ENCODE measurements around the gene SUPT20HL1.

The SUPT20HL1 gene

DNA sequence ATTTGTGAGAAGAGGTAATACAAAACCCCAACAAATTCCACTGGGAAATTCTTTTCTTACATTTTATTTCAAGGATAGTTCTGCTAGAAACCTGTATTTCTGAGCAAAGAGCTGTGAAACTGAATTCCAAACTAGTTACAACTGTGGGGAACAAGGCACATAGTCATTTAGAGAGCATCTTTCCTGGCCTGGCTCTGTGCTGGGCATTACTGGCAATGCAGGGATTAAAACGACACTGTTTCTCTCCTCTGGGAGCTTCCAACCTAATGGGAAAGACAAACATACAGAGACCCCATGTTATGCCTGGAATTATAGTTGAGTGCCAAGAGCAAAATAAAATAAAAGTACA lies 36.5 kb downstream of the SUPT20HL1 start:
- peak; percentile 57 for DNase-seq

DNA sequence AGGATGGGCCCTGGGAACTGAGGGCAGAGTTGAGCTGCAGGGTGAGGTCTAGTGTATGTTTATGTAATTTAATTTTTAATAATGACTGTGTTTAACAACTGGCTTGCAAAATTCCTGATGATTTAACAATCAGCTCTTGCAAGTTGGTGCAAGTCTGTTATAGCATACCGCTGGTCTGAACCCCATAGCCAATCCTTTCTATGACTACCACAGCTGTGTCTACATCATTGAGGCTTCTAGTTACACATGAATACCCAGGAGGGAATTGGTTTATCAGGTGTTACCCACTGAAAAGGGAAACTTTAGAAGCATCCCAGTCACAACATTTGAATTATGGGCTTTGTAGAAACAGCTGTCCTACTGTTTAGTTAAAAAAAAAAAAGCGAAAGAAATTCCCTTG lies 38.3 kb downstream of the SUPT20HL1 start:
- no peak for DNase-seq

DNA sequence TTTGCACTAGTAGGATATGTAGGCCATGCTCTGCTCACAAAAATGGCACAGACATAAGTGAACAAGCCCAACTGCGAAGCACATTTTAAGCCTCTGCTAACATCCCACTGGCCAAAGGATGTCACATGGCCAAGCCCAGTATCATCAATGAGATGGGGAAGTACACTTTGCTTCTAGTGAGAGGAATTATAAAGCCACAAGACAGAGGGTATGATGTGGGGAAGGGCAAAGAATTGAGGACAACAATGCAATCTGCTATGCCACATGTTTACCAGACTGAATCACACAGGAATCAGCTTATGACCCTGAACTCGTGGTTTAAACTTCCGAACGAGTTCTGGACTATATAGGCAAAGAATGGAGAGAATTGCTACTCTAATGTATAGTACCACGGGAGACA lies 39.1 kb downstream of the SUPT20HL1 start:
- DNase-seq: no peak

DNA sequence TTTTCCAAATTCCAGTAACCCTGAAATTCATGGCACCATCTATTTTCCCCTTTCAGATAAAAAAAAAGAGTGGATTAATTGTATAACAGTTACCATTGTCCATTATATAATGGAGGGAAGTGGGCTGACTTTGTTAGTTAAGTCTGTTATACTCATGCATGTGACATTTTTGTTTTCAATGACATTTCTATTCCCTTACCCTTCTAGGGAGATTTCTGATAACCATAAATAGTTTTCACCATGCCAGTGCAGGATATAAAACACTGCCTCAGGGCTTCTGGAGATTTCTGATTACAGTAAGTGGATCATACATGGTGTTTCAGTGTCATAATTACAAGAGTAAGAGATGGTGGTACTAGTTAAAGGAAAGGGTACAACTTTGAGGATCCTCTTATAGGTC lies 45.5 kb downstream of the SUPT20HL1 start:
- no peak for DNase-seq
